ENCODE measurements around the gene DMXL2. TPM values are rescaled to one million over a fixed set of nuclear protein-coding genes. Genes with fewer than 3 reads are reported as not detected.
"Not testable (repeated sequence)": the region's sequence is repeated elsewhere in the genome, so short reads cannot be mapped to it uniquely, and the experiment has no call there.

DMXL2 gene
- total and polyA plus RNA-seq, 2 donors, result 18.9 to 34.8 TPM

- H3K27ac ChIP-seq (ENCODE audit: low read depth in 1 of 2, low read length in 1 of 2), result no peak overlapping the region
- no peak overlapping the region for H3K4me3 ChIP-seq (ENCODE audit: low read length in 2 of 2)
- H3K4me1 ChIP-seq (ENCODE audit: control insufficient read depth in 2 of 2, insufficient read depth in 2 of 2, low read length in 2 of 2), result peaks cover 3 to 8% of the 10 kb centered on the region in 2 donors
- WGBS, result 83% methylated on average over 6 of the region's 6 CpGs
- DNase-seq (ENCODE audit: low read depth in 6 of 9, low spot score in 9 of 9), result no peak
- no peaks in the 10 kb centered on the region for H3K27me3 ChIP-seq (ENCODE audit: control insufficient read depth in 2 of 2, insufficient read depth in 1 of 2, low read length in 1 of 2)
- no peaks in the 10 kb centered on the region for H3K36me3 ChIP-seq (ENCODE audit: control insufficient read depth in 2 of 2, insufficient read depth in 2 of 2, low read length in 1 of 2)
- no peaks in the 10 kb centered on the region for H3K9me3 ChIP-seq (ENCODE audit: control insufficient read depth in 2 of 2, insufficient read depth in 1 of 2, low read length in 1 of 2)
Measured at GRCh38 chr15:51619331-51620035, 3.1 kb downstream of the DMXL2 start.

- no peak for DNase-seq (ENCODE audit: low read depth in 6 of 9, low spot score in 9 of 9)
- H3K36me3 ChIP-seq (ENCODE audit: control insufficient read depth in 2 of 2, insufficient read depth in 2 of 2, low read length in 1 of 2), result no peaks in the 10 kb centered on the region
- no peak overlapping the region for H3K27ac ChIP-seq (ENCODE audit: low read depth in 1 of 2, low read length in 1 of 2)
- peaks cover 0 to 4% of the 10 kb centered on the region in 2 donors for H3K4me1 ChIP-seq (ENCODE audit: control insufficient read depth in 2 of 2, insufficient read depth in 2 of 2, low read length in 2 of 2)
- WGBS, result 94% methylated on average over 3 of the region's 3 CpGs
- H3K27me3 ChIP-seq (ENCODE audit: control insufficient read depth in 2 of 2, insufficient read depth in 1 of 2, low read length in 1 of 2), result no peaks in the 10 kb centered on the region
- H3K4me3 ChIP-seq (ENCODE audit: low read length in 2 of 2), result no peak overlapping the region
- H3K9me3 ChIP-seq (ENCODE audit: control insufficient read depth in 2 of 2, insufficient read depth in 1 of 2, low read length in 1 of 2), result no peaks in the 10 kb centered on the region
Measured at GRCh38 chr15:51617886-51618285, 4.7 kb downstream of the DMXL2 start.

GRCh38 chr15:51613951-51614350, 8.6 kb downstream of the DMXL2 start:
- DNase-seq (ENCODE audit: low read depth in 6 of 9, low spot score in 9 of 9), result no peak
- H3K4me1 ChIP-seq (ENCODE audit: control insufficient read depth in 2 of 2, insufficient read depth in 2 of 2, low read length in 2 of 2), result no peaks in the 10 kb centered on the region
- no peak overlapping the region for H3K27ac ChIP-seq (ENCODE audit: low read depth in 1 of 2, low read length in 1 of 2)
- WGBS, result 98% methylated on average over 3 of the region's 3 CpGs
- no peaks in the 10 kb centered on the region for H3K27me3 ChIP-seq (ENCODE audit: control insufficient read depth in 2 of 2, insufficient read depth in 1 of 2, low read length in 1 of 2)
- H3K36me3 ChIP-seq (ENCODE audit: control insufficient read depth in 2 of 2, insufficient read depth in 2 of 2, low read length in 1 of 2), result no peaks in the 10 kb centered on the region
- no peaks in the 10 kb centered on the region for H3K9me3 ChIP-seq (ENCODE audit: control insufficient read depth in 2 of 2, insufficient read depth in 1 of 2, low read length in 1 of 2)
- H3K4me3 ChIP-seq (ENCODE audit: low read length in 2 of 2), result no peak overlapping the region

- WGBS, result 98% methylated on average over 5 of the region's 5 CpGs
- not testable (repeated sequence) for H3K27me3 ChIP-seq (ENCODE audit: control insufficient read depth in 2 of 2, insufficient read depth in 1 of 2, low read length in 1 of 2); H3K36me3 ChIP-seq (ENCODE audit: control insufficient read depth in 2 of 2, insufficient read depth in 2 of 2, low read length in 1 of 2); DNase-seq (ENCODE audit: low read depth in 6 of 9, low spot score in 9 of 9); H3K4me1 ChIP-seq (ENCODE audit: control insufficient read depth in 2 of 2, insufficient read depth in 2 of 2, low read length in 2 of 2); H3K27ac ChIP-seq (ENCODE audit: low read depth in 1 of 2, low read length in 1 of 2); H3K9me3 ChIP-seq (ENCODE audit: control insufficient read depth in 2 of 2, insufficient read depth in 1 of 2, low read length in 1 of 2); H3K4me3 ChIP-seq (ENCODE audit: low read length in 2 of 2)
Measured at GRCh38 chr15:51612669-51613068, 9.9 kb downstream of the DMXL2 start.

GRCh38 chr15:51603462-51603948, 19.1 kb downstream of the DMXL2 start:
- not testable (repeated sequence) for H3K36me3 ChIP-seq (ENCODE audit: control insufficient read depth in 2 of 2, insufficient read depth in 2 of 2, low read length in 1 of 2); DNase-seq (ENCODE audit: low read depth in 6 of 9, low spot score in 9 of 9); H3K4me1 ChIP-seq (ENCODE audit: control insufficient read depth in 2 of 2, insufficient read depth in 2 of 2, low read length in 2 of 2); H3K27me3 ChIP-seq (ENCODE audit: control insufficient read depth in 2 of 2, insufficient read depth in 1 of 2, low read length in 1 of 2); H3K9me3 ChIP-seq (ENCODE audit: control insufficient read depth in 2 of 2, insufficient read depth in 1 of 2, low read length in 1 of 2); H3K27ac ChIP-seq (ENCODE audit: low read depth in 1 of 2, low read length in 1 of 2); H3K4me3 ChIP-seq (ENCODE audit: low read length in 2 of 2)
- 96% methylated on average over 15 of the region's 15 CpGs for WGBS

- no peaks in the 10 kb centered on the region for H3K4me1 ChIP-seq (ENCODE audit: control insufficient read depth in 2 of 2, insufficient read depth in 2 of 2, low read length in 2 of 2)
- no peaks in the 10 kb centered on the region for H3K36me3 ChIP-seq (ENCODE audit: control insufficient read depth in 2 of 2, insufficient read depth in 2 of 2, low read length in 1 of 2)
- no peak overlapping the region for H3K4me3 ChIP-seq (ENCODE audit: low read length in 2 of 2)
- H3K9me3 ChIP-seq (ENCODE audit: control insufficient read depth in 2 of 2, insufficient read depth in 1 of 2, low read length in 1 of 2), result no peaks in the 10 kb centered on the region
- H3K27ac ChIP-seq (ENCODE audit: low read depth in 1 of 2, low read length in 1 of 2), result no peak overlapping the region
- no peak for DNase-seq (ENCODE audit: low read depth in 6 of 9, low spot score in 9 of 9)
- no peaks in the 10 kb centered on the region for H3K27me3 ChIP-seq (ENCODE audit: control insufficient read depth in 2 of 2, insufficient read depth in 1 of 2, low read length in 1 of 2)
- WGBS, result over 99% methylated on average over 2 of the region's 2 CpGs
Measured at GRCh38 chr15:51603002-51603401, 19.6 kb downstream of the DMXL2 start.

- Histone ChIP-seq H3K4me1 (ENCODE audit: control insufficient read depth in 2 of 2, insufficient read depth in 2 of 2, low read length in 2 of 2) (no peaks in the 10 kb centered on the region), H3K9me3 (ENCODE audit: control insufficient read depth in 2 of 2, insufficient read depth in 1 of 2, low read length in 1 of 2) (no peaks in the 10 kb centered on the region), H3K27ac (ENCODE audit: low read depth in 1 of 2, low read length in 1 of 2) (no peak overlapping the region), H3K27me3 (ENCODE audit: control insufficient read depth in 2 of 2, insufficient read depth in 1 of 2, low read length in 1 of 2) (no peaks in the 10 kb centered on the region), H3K4me3 (ENCODE audit: low read length in 2 of 2) (no peak overlapping the region), H3K36me3 (ENCODE audit: control insufficient read depth in 2 of 2, insufficient read depth in 2 of 2, low read length in 1 of 2) (no peaks in the 10 kb centered on the region)
- 99% methylated on average over 3 of the region's 3 CpGs for WGBS
- DNase-seq (ENCODE audit: low read depth in 6 of 9, low spot score in 9 of 9), result no peak
Measured at GRCh38 chr15:51602484-51602883, 20.1 kb downstream of the DMXL2 start.

GRCh38 chr15:51601801-51602200, 20.8 kb downstream of the DMXL2 start:
- Histone ChIP-seq H3K27ac (ENCODE audit: low read depth in 1 of 2, low read length in 1 of 2) (no peak overlapping the region), H3K4me3 (ENCODE audit: low read length in 2 of 2) (no peak overlapping the region), H3K4me1 (ENCODE audit: control insufficient read depth in 2 of 2, insufficient read depth in 2 of 2, low read length in 2 of 2) (no peaks in the 10 kb centered on the region), H3K27me3 (ENCODE audit: control insufficient read depth in 2 of 2, insufficient read depth in 1 of 2, low read length in 1 of 2) (no peaks in the 10 kb centered on the region), H3K9me3 (ENCODE audit: control insufficient read depth in 2 of 2, insufficient read depth in 1 of 2, low read length in 1 of 2) (no peaks in the 10 kb centered on the region), H3K36me3 (ENCODE audit: control insufficient read depth in 2 of 2, insufficient read depth in 2 of 2, low read length in 1 of 2) (no peaks in the 10 kb centered on the region)
- no peak for DNase-seq (ENCODE audit: low read depth in 6 of 9, low spot score in 9 of 9)
- WGBS, result 100% methylated on average over 1 of the region's 1 CpG

- Histone ChIP-seq H3K9me3 (ENCODE audit: control insufficient read depth in 2 of 2, insufficient read depth in 1 of 2, low read length in 1 of 2) (no peaks in the 10 kb centered on the region), H3K4me1 (ENCODE audit: control insufficient read depth in 2 of 2, insufficient read depth in 2 of 2, low read length in 2 of 2) (no peaks in the 10 kb centered on the region), H3K27me3 (ENCODE audit: control insufficient read depth in 2 of 2, insufficient read depth in 1 of 2, low read length in 1 of 2) (no peaks in the 10 kb centered on the region), H3K36me3 (ENCODE audit: control insufficient read depth in 2 of 2, insufficient read depth in 2 of 2, low read length in 1 of 2) (no peaks in the 10 kb centered on the region), H3K4me3 (ENCODE audit: low read length in 2 of 2) (no peak overlapping the region), H3K27ac (ENCODE audit: low read depth in 1 of 2, low read length in 1 of 2) (no peak overlapping the region)
- DNase-seq (ENCODE audit: low read depth in 6 of 9, low spot score in 9 of 9), result no peak
- WGBS, result 96% methylated on average over 1 of the region's 1 CpG
Measured at GRCh38 chr15:51600114-51600513, 22.5 kb downstream of the DMXL2 start.

All from thymus (tissue), 11 donors.